Skeletal muscle cell (primary cell): ENCODE data around the gene INTS4.
A peak's percentile ranks its signal among the peaks of the same experiment; 100 is the strongest.
"Not testable (repeated sequence)": the region's sequence is repeated elsewhere in the genome, so short reads cannot be mapped to it uniquely, and the experiment has no call there.

Experiments used
- DNase-seq: peaks from one replicate; pipeline ENCODE4 v3.0.0-alpha.2; 2010; ENCODE audit warnings: low read depth
- H3K4me3 ChIP-seq: 2 replicates; pipeline ENCODE4 v1.5.1; 2011; ENCODE audit warnings: low read depth, mild to moderate bottlenecking, control low read depth, low read length, moderate library complexity

INTS4 gene

GRCh38 chr11:77890100-77890614 is 104.3 kb downstream of the INTS4 start:
- not testable (repeated sequence) for DNase-seq, H3K4me3 ChIP-seq

- DNase-seq, H3K4me3 ChIP-seq: not testable (repeated sequence)
Measured at GRCh38 chr11:77889045-77889444, 105.4 kb downstream of the INTS4 start.

- DNase-seq = no peak
- no peak overlapping the region for H3K4me3 ChIP-seq
Measured at GRCh38 chr11:77886401-77886800, 108.1 kb downstream of the INTS4 start.

- no peak for DNase-seq
- H3K4me3 ChIP-seq = no peak overlapping the region
Measured at GRCh38 chr11:77884829-77885190, 109.7 kb downstream of the INTS4 start.

GRCh38 chr11:77884186-77884828 is 110.2 kb downstream of the INTS4 start:
- no peak for DNase-seq

GRCh38 chr11:77883775-77884174 is 110.7 kb downstream of the INTS4 start:
- no peak overlapping the region for H3K4me3 ChIP-seq
- no peak for DNase-seq

More at GRCh38 chr11:77884186-77884828, 110.2 kb downstream of the INTS4 start:
- no peak overlapping the region for H3K4me3 ChIP-seq

GRCh38 chr11:77882396-77882795 is 112.1 kb downstream of the INTS4 start:
- no peak for DNase-seq

GRCh38 chr11:77879218-77879617 is 115.2 kb downstream of the INTS4 start:
- peak; percentile 55 for DNase-seq
- H3K4me3 ChIP-seq = no peak overlapping the region

More at GRCh38 chr11:77882396-77882795, 112.1 kb downstream of the INTS4 start:
- H3K4me3 ChIP-seq = no peak overlapping the region

- DNase-seq = peak; percentile 73
- not testable (repeated sequence) for H3K4me3 ChIP-seq
Measured at GRCh38 chr11:77878247-77878646, 116.2 kb downstream of the INTS4 start.

- DNase-seq = no peak
Measured at GRCh38 chr11:77876045-77876444, 118.4 kb downstream of the INTS4 start.

GRCh38 chr11:77874206-77874605 is 120.3 kb downstream of the INTS4 start:
- no peak for DNase-seq
- no peak overlapping the region for H3K4me3 ChIP-seq

More at GRCh38 chr11:77876045-77876444, 118.4 kb downstream of the INTS4 start:
- H3K4me3 ChIP-seq = no peak overlapping the region

- H3K4me3 ChIP-seq = no peak overlapping the region
Measured at GRCh38 chr11:77873345-77873744, 121.1 kb downstream of the INTS4 start.

GRCh38 chr11:77871855-77872254 is 122.6 kb downstream of the INTS4 start:
- no peak for DNase-seq
- no peak overlapping the region for H3K4me3 ChIP-seq

More at GRCh38 chr11:77873345-77873744, 121.1 kb downstream of the INTS4 start:
- no peak for DNase-seq

GRCh38 chr11:77868744-77869143 is 125.7 kb downstream of the INTS4 start:
- DNase-seq = no peak
- no peak overlapping the region for H3K4me3 ChIP-seq

GRCh38 chr11:77866336-77866735 is 128.1 kb downstream of the INTS4 start:
- no peak for DNase-seq
- H3K4me3 ChIP-seq = no peak overlapping the region

- no peak overlapping the region for H3K4me3 ChIP-seq
- no peak for DNase-seq
Measured at GRCh38 chr11:77865805-77866204, 128.7 kb downstream of the INTS4 start.

GRCh38 chr11:77861444-77861843 is 133.0 kb downstream of the INTS4 start:
- not testable (repeated sequence) for DNase-seq, H3K4me3 ChIP-seq

GRCh38 chr11:77857906-77858457 is 136.5 kb downstream of the INTS4 start:
- DNase-seq, H3K4me3 ChIP-seq: not testable (repeated sequence)

- H3K4me3 ChIP-seq = no peak overlapping the region
- no peak for DNase-seq
Measured at GRCh38 chr11:77854838-77855237, 139.6 kb downstream of the INTS4 start.

- DNase-seq = no peak
- H3K4me3 ChIP-seq = no peak overlapping the region
Measured at GRCh38 chr11:77851503-77851902, 143.0 kb downstream of the INTS4 start.

- DNase-seq, H3K4me3 ChIP-seq: not testable (repeated sequence)
Measured at GRCh38 chr11:77843700-77844099, 150.8 kb downstream of the INTS4 start.
